Measurements from ENCODE around the gene ITM2B.
A peak's percentile ranks its signal among the peaks of the same experiment; 100 is the strongest.
"Not testable (repeated sequence)": the region's sequence is repeated elsewhere in the genome, so short reads cannot be mapped to it uniquely, and the experiment has no call there.

Gene ITM2B

GRCh38 chr13:48221686-48222187 lies 11.3 kb upstream of the ITM2B start:
- no peak for DNase-seq
- intact Hi-C loops (cut with DNase I): no loop called here

GRCh38 chr13:48222358-48223301 lies 10.4 kb upstream of the ITM2B start:
- intact Hi-C loops (cut with DNase I): no loop called here
- DNase-seq: no peak

- no peak for DNase-seq
- intact Hi-C loops (cut with DNase I): no loop called here
These were observed 8.3 kb upstream of the ITM2B start for GRCh38 chr13:48224701-48225100.

GRCh38 chr13:48230541-48230940 lies 2.5 kb upstream of the ITM2B start:
- no peak for DNase-seq
- intact Hi-C loops (cut with DNase I): loop anchor here (10.0 kb wide), 1 partner anchor 354 kb away; no protein-coding TSS in a partner anchor

- no peak for DNase-seq
- intact Hi-C loops (cut with DNase I): loop anchor here (10.0 kb wide), 1 partner anchor 354 kb away; no protein-coding TSS in a partner anchor
These were observed 1.9 kb upstream of the ITM2B start for GRCh38 chr13:48231080-48231479.

- DNase-seq: no peak
- intact Hi-C loops (cut with DNase I): loop anchor here (10.0 kb wide), 1 partner anchor 353 kb away; no protein-coding TSS in a partner anchor
These were observed 1.1 kb upstream of the ITM2B start for GRCh38 chr13:48231933-48232332.

- intact Hi-C loops (cut with DNase I): loop anchor here (10.0 kb wide), 1 partner anchor 352 kb away; no protein-coding TSS in a partner anchor
- no peak for DNase-seq
These were observed 473 bp upstream of the ITM2B start for GRCh38 chr13:48232420-48233045.

GRCh38 chr13:48233889-48234488 lies 983 bp downstream of the ITM2B start:
- intact Hi-C loops (cut with DNase I): loop anchor here (10.0 kb wide), 1 partner anchor 351 kb away; no protein-coding TSS in a partner anchor
- peak in 6 of 42 donors; percentile 12 to 50 (median 25) for DNase-seq

GRCh38 chr13:48234566-48235340 lies 1.7 kb downstream of the ITM2B start:
- intact Hi-C loops (cut with DNase I): loop anchor here (5.0 to 10.0 kb wide), 2 partner anchors 68 to 350 kb away; partner anchors contain the start of gene RB1
- peak in 3 of 42 donors; percentile 15 to 32 (median 26) for DNase-seq

GRCh38 chr13:48235341-48236135 lies 2.5 kb downstream of the ITM2B start:
- peak in 34 of 42 donors; percentile 16 to 75 (median 44) for DNase-seq
- intact Hi-C loops (cut with DNase I): loop anchor here (5.0 to 10.0 kb wide), 2 partner anchors 67 to 349 kb away; partner anchors contain the start of gene RB1

GRCh38 chr13:48236528-48237353 lies 3.7 kb downstream of the ITM2B start:
- intact Hi-C loops (cut with DNase I): loop anchor here (5.0 to 10.0 kb wide), 2 partner anchors 66 to 348 kb away; partner anchors contain the start of gene RB1
- no peak for DNase-seq

GRCh38 chr13:48239369-48239768 lies 6.4 kb downstream of the ITM2B start:
- intact Hi-C loops (cut with DNase I): loop anchor here (5.0 to 10.0 kb wide), 2 partner anchors 63 to 345 kb away; partner anchors contain the start of gene RB1
- not testable (repeated sequence) for DNase-seq

- no peak for DNase-seq
- intact Hi-C loops (cut with DNase I): no loop called here
These were observed 8.6 kb downstream of the ITM2B start for GRCh38 chr13:48241651-48242050.

- intact Hi-C loops (cut with DNase I): no loop called here
- DNase-seq: no peak
These were observed 9.7 kb downstream of the ITM2B start for GRCh38 chr13:48242677-48243076.

GRCh38 chr13:48244159-48244558 lies 11.2 kb downstream of the ITM2B start:
- no peak for DNase-seq
- intact Hi-C loops (cut with DNase I): no loop called here

GRCh38 chr13:48246102-48246501 lies 13.1 kb downstream of the ITM2B start:
- DNase-seq: no peak
- intact Hi-C loops (cut with DNase I): no loop called here

- DNase-seq: no peak
- intact Hi-C loops (cut with DNase I): no loop called here
These were observed 16.0 kb downstream of the ITM2B start for GRCh38 chr13:48249018-48249417.

Data from head of caudate nucleus (tissue), 42 donors.